Dermis microvascular lymphatic vessel endothelial cell (primary cell): ENCODE measurements around the gene EIF4A3. TPM values are rescaled to one million over a fixed set of nuclear protein-coding genes. Genes with fewer than 3 reads are reported as not detected.

Experiments
- DNase-seq, 2 donors: peaks; one replicate each; pipeline versions ENCODE4 v3.0.0 to v3.0.0-alpha.2; 2010; ENCODE audit warnings: low read depth in 2 of 2
- total RNA-seq: library from RNA; depleted of rRNA; stranded (reverse); fragments of >200 nt; gene quantifications from 2 replicates; pipeline ENCODE4 v1.2.1, GENCODE V29; 2014

Gene EIF4A3
- total RNA-seq, 1 donor from 2014 or later = 88.3 TPM

- no peak for DNase-seq
These were observed 9.8 kb downstream of the EIF4A3 start for GRCh38 chr17:80137131-80137530.

GRCh38 chr17:80133626-80133970 is 13.3 kb downstream of the EIF4A3 start:
- no peak for DNase-seq

GRCh38 chr17:80132906-80133625 is 13.9 kb downstream of the EIF4A3 start:
- no peak for DNase-seq

GRCh38 chr17:80130992-80131391 is 15.9 kb downstream of the EIF4A3 start:
- DNase-seq = no peak

GRCh38 chr17:80129006-80129565 is 17.8 kb downstream of the EIF4A3 start:
- DNase-seq = no peak

- DNase-seq = no peak
These were observed 20.5 kb downstream of the EIF4A3 start for GRCh38 chr17:80126449-80126715.

DNA sequence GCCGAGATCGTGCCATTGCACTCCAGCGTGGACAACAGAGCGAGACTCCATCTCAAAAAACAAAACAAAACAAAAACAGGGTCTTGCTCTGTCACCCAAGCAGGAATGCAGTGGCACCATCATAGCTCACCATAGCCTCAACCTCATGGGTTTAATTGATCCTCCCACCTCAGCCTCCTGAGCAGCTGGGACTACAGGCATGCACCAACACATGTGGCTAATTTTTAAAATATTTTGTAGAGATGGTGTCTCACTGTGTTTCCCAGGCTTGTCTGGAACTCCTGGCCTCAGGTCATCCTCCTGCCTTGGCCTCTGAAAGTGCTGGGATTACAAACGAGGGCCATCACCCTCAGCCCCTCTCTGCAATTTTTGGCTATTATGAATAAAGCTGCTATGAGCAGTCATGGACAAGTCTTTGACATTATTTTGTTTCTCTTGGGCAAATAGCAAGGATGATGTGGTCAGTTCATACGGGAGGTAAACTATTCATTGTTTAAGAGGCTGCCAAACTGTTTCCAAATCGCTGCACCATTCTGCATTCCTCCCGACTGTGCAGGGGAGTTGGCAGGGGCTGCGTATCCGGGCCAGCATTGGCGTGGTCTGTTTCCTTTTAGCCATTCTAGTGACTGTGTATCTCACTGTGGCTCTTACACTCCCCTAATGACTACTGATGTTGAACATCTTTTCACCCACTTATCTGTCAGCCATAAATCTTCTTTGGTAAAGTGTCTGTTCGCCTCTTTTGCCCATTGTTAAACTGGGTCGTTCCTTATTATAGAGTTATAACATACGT is 21.1 kb downstream of the EIF4A3 start:
- peak; percentile 23 to 56 for DNase-seq

DNA sequence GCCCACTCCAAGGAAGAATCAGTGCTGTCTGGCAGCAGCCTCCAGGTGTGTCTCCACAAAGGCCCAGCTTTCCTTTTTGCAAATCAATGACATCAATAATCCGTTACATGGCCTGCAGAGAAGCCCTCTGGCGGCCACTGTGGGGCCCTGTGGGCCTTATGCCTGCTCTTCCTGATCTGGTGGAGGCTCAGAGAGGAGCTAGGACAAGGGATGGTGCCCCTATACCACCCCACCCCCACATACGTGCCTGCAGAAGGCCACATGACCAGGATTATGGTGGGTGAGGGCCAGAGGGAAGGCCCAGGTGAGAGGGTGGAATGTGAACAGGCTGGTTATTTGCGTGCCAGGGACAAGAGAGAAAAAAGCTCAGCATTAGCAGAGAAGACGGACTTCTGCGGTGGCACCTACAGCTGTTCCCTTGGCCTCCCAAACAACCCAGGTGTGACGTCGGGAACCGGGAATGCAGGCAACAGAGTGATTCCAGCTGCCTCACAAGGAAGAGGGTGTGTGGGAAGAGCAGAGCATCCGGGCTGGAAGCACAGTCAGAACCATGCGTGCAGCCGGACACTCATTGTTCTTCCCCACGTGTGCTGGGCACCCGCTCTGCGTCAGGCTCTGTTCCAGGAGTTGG is 22.5 kb downstream of the EIF4A3 start:
- DNase-seq = peak; percentile 32 to 49

- DNase-seq = peak; percentile 19 to 60
These were observed 23.1 kb downstream of the EIF4A3 start for GRCh38 chr17:80123791-80124190.

DNA sequence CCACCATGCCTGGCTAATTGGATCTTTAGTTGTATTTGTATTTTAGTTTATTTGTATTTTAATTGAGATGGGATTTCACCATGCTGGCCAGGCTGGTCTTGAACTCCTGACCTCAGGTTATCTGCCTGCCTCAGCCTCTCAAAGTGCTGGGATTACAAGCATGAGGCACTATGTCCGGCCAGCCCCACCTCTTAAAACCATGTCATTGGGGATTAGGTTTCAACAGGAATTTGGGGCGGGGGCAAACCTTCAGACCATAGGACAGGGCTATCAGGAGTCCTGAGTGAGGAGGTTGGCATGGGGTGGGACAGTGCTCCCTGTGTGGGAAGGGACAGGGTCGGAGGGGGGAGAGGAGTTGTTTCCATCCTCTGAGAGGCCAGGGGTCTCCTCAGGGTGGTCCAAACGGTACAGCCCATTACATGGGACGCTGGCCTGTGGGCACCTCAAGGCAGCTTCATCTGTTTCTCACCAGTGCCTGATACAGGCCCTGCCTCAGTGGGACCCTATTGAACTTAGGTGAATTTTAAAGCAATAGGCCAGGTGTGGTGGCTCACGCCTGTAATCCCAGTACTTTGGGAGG is 23.9 kb downstream of the EIF4A3 start:
- DNase-seq = no peak

GRCh38 chr17:80122026-80122575 is 24.8 kb downstream of the EIF4A3 start:
- no peak for DNase-seq

DNA sequence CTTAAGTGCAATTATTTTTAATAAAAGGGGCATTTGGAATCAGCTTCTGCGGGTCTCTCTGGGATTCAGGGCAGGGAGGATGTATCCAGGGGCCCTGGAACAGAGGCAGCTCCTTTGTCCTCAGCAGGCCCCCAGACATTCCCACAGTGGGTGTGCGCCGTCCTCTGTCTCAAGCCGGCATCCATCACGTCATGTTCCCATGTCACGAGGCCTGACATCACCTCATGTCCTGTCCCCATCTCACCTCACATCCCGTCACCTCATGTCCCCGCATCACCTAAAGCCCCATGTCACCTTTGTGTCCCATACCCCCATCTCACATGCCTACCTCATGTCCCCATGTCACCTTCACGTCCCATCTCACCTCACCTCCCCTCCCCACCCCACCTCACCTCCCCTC is 27.1 kb downstream of the EIF4A3 start:
- DNase-seq = no peak

DNA sequence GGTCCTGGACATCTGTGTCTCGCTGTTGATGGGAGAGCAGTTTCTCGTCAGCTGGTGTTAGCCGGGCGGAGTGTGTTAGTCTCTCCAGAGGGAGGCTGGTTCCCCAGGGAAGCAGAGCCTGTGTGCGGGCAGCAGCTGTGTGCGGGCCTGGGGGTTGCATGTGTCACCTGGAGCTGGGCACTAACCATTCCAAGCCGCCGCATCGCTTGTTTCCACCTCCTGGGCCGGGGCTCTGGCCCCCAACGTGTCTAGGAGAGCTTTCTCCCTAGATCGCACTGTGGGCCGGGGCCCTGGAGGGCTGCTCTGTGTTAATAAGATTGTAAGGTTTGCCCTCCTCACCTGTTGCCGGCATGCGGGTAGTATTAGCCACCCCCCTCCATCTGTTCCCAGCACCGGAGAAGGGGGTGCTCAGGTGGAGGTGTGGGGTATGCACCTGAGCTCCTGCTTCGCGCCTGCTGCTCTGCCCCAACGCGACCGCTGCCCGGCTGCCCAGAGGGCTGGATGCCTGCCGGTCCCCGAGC is 27.6 kb downstream of the EIF4A3 start:
- DNase-seq = no peak

- no peak for DNase-seq
These were observed 28.2 kb downstream of the EIF4A3 start for GRCh38 chr17:80118601-80119270.

- no peak for DNase-seq
These were observed 29.2 kb downstream of the EIF4A3 start for GRCh38 chr17:80117491-80118401.

DNA sequence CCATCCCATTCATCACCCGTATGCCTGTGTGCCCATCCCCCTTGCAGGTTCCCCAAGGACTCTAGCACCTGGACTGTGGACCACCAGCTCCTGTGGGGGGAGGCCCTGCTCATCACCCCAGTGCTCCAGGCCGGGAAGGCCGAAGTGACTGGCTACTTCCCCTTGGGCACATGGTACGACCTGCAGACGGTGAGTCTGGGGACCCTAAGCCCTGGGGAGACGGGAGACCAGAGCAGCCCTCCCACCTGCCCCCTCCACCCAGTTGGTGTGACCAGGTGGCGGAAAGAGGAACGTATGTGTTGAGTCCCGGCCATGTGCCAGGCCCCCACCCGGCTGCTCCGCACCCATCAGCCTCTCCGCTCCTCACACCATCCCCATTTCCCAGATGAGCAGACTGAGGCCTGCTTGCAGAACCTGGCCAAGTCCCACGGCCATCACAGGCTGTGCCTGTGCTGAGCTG is 30.0 kb downstream of the EIF4A3 start:
- no peak for DNase-seq

DNA sequence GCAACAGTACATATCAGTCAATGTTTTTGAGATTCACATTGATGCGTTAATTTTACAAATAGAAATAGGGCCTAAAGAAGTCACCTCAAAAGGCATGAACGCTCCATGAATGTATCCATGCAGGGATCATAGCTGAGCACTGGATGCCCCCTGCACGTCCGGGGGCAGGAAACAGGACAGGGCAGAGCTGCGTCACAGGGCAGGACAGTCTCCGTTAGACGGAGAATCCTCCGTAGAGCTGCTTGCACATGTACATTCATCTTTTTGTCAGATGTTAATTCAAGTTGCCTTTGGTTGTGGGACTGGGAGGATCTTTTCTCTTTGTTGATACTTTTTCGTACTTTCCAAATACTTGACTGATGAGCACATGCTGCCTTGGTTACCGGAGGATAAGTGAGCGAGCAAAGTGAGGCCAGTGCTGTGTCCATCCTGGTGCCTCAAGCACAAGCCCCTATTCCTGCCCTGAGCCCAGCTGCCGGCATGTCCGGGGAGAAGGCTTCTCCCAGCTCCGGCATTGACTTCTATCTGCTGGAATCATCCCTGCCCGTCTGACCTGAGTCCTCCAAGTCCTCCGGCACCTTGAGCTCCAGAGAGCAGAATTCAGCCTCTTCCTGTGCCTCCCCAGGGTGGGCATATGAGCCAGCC is 30.5 kb downstream of the EIF4A3 start:
- peak in 1 of 2 donors; percentile 7 for DNase-seq

DNA sequence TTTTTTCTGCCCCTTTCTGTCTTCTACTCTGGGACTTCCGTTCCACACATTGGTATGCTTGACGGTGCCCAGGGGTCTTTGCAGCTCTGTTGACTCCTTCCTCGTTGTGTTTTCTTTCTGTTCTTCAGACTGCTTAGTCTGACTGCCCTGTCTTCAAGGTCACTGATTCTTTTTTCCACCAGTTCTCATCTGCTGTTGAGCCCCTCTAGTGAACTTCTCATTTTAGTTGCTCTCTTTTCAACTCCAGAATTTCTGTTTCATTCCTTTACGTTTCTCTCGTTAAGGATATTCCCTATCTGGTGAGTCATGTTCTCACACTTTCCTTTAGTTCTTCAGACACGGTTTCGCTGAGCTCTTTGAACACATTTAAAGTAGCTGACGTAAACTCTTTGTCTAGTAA is 31.8 kb downstream of the EIF4A3 start:
- DNase-seq = no peak

- no peak for DNase-seq
These were observed 32.2 kb downstream of the EIF4A3 start for GRCh38 chr17:80114758-80115157.
